Hematopoietic multipotent progenitor cell treated with erythropoietin and hydrocortisone succinate and interleukin-3 and kit ligand, for 8 days (in vitro differentiated cells): Measurements from ENCODE around the gene WDR1.
"Not testable (repeated sequence)": the region's sequence is repeated elsewhere in the genome, so short reads cannot be mapped to it uniquely, and the experiment has no call there.

Experiments used
- DNase-seq: peaks from one replicate; pipeline ENCODE4 v3.0.0-alpha.2; 2015

Gene WDR1

GRCh38 chr4:10130178-10130888 is 13.7 kb upstream of the WDR1 start:
- no peak for DNase-seq

- DNase-seq: no peak
Observed at GRCh38 chr4:10129196-10130177, 12.9 kb upstream of the WDR1 start.

- DNase-seq: no peak
Observed at GRCh38 chr4:10128761-10129160, 12.2 kb upstream of the WDR1 start.

GRCh38 chr4:10127531-10127930 is 10.9 kb upstream of the WDR1 start:
- not testable (repeated sequence) for DNase-seq

- peak; percentile 12 for DNase-seq
Observed at GRCh38 chr4:10124167-10124930, 7.8 kb upstream of the WDR1 start.

GRCh38 chr4:10123227-10124101 is 6.9 kb upstream of the WDR1 start:
- DNase-seq: peak; percentile 78

- DNase-seq: no peak
Observed at GRCh38 chr4:10122236-10122932, 5.8 kb upstream of the WDR1 start.

- DNase-seq: no peak
Observed at GRCh38 chr4:10121568-10122208, 5.1 kb upstream of the WDR1 start.

GRCh38 chr4:10120943-10121567 is 4.5 kb upstream of the WDR1 start:
- DNase-seq: no peak

GRCh38 chr4:10119773-10120172 is 3.2 kb upstream of the WDR1 start:
- no peak for DNase-seq

- DNase-seq: no peak
Observed at GRCh38 chr4:10119278-10119677, 2.7 kb upstream of the WDR1 start.

- no peak for DNase-seq
Observed at GRCh38 chr4:10118048-10119004, 1.7 kb upstream of the WDR1 start.

- DNase-seq: no peak
Observed at GRCh38 chr4:10117359-10118047, 904 bp upstream of the WDR1 start.

- peak; percentile 49 for DNase-seq
Observed at GRCh38 chr4:10115797-10116568, 616 bp downstream of the WDR1 start.

- DNase-seq: no peak
Observed at GRCh38 chr4:10115271-10115796, 1.3 kb downstream of the WDR1 start.

GRCh38 chr4:10114607-10115006 is 2.0 kb downstream of the WDR1 start:
- DNase-seq: no peak

- no peak for DNase-seq
Observed at GRCh38 chr4:10114147-10114546, 2.5 kb downstream of the WDR1 start.
